HepG2 (cell line): ENCODE data around the gene PSMB1. TPM values are rescaled to one million over a fixed set of nuclear protein-coding genes. Genes with fewer than 3 reads are reported as not detected.

Source experiments
- ATF7 ChIP-seq, 2 experiments: fragments of 450-650 bp in 1 of 2; sonication (generic) in 1 of 2; formaldehyde crosslinking in 1 of 2; IDR thresholded peaks; 2 replicates each; pipeline versions ENCODE4 v1.4.0 to v1.6.1; 2016 to 2020; ENCODE audit warnings: antibody characterized with exemption in 1 of 2, mild to moderate bottlenecking in 1 of 2, missing genetic modification reagents in 1 of 2
- CCDC6 ChIP-seq: sonication (generic); formaldehyde crosslinking; IDR thresholded peaks from 2 replicates; pipeline ENCODE4 v1.8.1; 2022; ENCODE audit warnings: mild to moderate bottlenecking, missing genetic modification reagents, moderate library complexity
- HMGXB3 ChIP-seq: sonication (generic); formaldehyde crosslinking; IDR thresholded peaks from 2 replicates; pipeline ENCODE4 v1.4.0; 2020; ENCODE audit warnings: missing genetic modification reagents, borderline replicate concordance
- HMGXB4 ChIP-seq, 2 experiments: sonication (generic) in 1 of 2; formaldehyde crosslinking in 1 of 2; IDR thresholded peaks; 2 replicates each; pipeline versions ENCODE4 v1.4.0 to v1.6.1; 2018 to 2020; ENCODE audit warnings: missing genetic modification reagents in 2 of 2, borderline replicate concordance in 1 of 2, low read depth in 1 of 2, mild to moderate bottlenecking in 1 of 2, missing biosample characterization in 1 of 2
- KLF11 ChIP-seq: IDR thresholded peaks from 2 replicates; pipeline ENCODE4 v1.6.1; 2016; ENCODE audit warnings: missing compliant biosample characterization
- PHB2 ChIP-seq: fragments of 450-650 bp; IDR thresholded peaks from 2 replicates; pipeline ENCODE4 v1.6.1; 2018; ENCODE audit not compliant: partially characterized antibody
- SOX13 ChIP-seq, 3 experiments: fragments of 450-650 bp in 1 of 3; sonication (generic) in 1 of 3; formaldehyde crosslinking in 1 of 3; IDR thresholded peaks in 2 of 3; conservative IDR thresholded peaks in 1 of 3; 2 replicates each; pipeline versions ENCODE4 v1.5.0 to v1.6.1; 2016 to 2020; ENCODE audit warnings: antibody characterized with exemption in 1 of 3, mild to moderate bottlenecking in 1 of 3, missing compliant biosample characterization in 1 of 3, missing genetic modification reagents in 1 of 3, moderate library complexity in 1 of 3
- SUZ12 ChIP-seq: fragments of 150-350 bp; IDR thresholded peaks from 2 replicates; pipeline ENCODE4 v1.6.1; 2014; ENCODE audit warnings: low read depth, low read length
- ZBED4 ChIP-seq: sonication (generic); formaldehyde crosslinking; IDR thresholded peaks from 2 replicates; pipeline ENCODE4 v1.4.0; 2020; ENCODE audit warnings: missing genetic modification reagents, borderline replicate concordance
- ZFYVE20 ChIP-seq: sonication (generic); formaldehyde crosslinking; IDR thresholded peaks from 2 replicates; pipeline ENCODE4 v1.8.0; 2023; ENCODE audit warnings: low read depth, mild to moderate bottlenecking, moderate library complexity, missing genetic modification reagents, borderline replicate concordance
- ZNF337 ChIP-seq: sonication (generic); formaldehyde crosslinking; IDR thresholded peaks from 2 replicates; pipeline ENCODE4 v1.5.1; 2020; ENCODE audit warnings: missing genetic modification reagents, low read depth, mild to moderate bottlenecking, borderline replicate concordance
- ZNF670 ChIP-seq: sonication (generic); formaldehyde crosslinking; IDR thresholded peaks from 2 replicates; pipeline ENCODE4 v1.8.0; 2022; ENCODE audit warnings: mild to moderate bottlenecking, missing genetic modification reagents, borderline replicate concordance
- ZNF691 ChIP-seq: sonication (generic); formaldehyde crosslinking; IDR thresholded peaks from 2 replicates; pipeline ENCODE4 v1.4.0; 2020; ENCODE audit warnings: missing genetic modification reagents, low read depth, mild to moderate bottlenecking, borderline replicate concordance
- ZNF740 ChIP-seq: sonication (generic); formaldehyde crosslinking; IDR thresholded peaks from 2 replicates; pipeline ENCODE4 v1.4.0; 2020; ENCODE audit warnings: missing genetic modification reagents
- polyA plus RNA-seq, 8 experiments: library from polyadenylated mRNA; depleted of rRNA in 3 of 8; stranded (reverse) in 7 of 8; unstranded in 1 of 8; fragments of >200 nt; fragmentation: Illumina TruSeq in 4 of 8; extraction: Trizol in 4 of 8; gene quantifications; 2 replicates each; pipeline versions ENCODE4 v1.2.1 to v1.2.3, GENCODE V29; 2011 to 2016; ENCODE audit warnings: low read depth in 4 of 8, missing spikeins in 1 of 8, mixed read lengths in 1 of 8; ENCODE audit not compliant: insufficient read depth in 1 of 8
- total RNA-seq, 5 experiments: library from RNA; depleted of rRNA; stranded (reverse); fragments of >200 nt; fragmentation: Illumina TruSeq; extraction: Trizol; gene quantifications; 2 replicates each; pipeline ENCODE4 v1.2.3, GENCODE V29; 2016; ENCODE audit warnings: low read depth in 1 of 5

Gene PSMB1
- total and polyA plus RNA-seq, 2 of the 13 experiments (the other 11 are each of a cell fraction or from before 2014, with no cell fraction given): 528 to 592 TPM

DNA sequence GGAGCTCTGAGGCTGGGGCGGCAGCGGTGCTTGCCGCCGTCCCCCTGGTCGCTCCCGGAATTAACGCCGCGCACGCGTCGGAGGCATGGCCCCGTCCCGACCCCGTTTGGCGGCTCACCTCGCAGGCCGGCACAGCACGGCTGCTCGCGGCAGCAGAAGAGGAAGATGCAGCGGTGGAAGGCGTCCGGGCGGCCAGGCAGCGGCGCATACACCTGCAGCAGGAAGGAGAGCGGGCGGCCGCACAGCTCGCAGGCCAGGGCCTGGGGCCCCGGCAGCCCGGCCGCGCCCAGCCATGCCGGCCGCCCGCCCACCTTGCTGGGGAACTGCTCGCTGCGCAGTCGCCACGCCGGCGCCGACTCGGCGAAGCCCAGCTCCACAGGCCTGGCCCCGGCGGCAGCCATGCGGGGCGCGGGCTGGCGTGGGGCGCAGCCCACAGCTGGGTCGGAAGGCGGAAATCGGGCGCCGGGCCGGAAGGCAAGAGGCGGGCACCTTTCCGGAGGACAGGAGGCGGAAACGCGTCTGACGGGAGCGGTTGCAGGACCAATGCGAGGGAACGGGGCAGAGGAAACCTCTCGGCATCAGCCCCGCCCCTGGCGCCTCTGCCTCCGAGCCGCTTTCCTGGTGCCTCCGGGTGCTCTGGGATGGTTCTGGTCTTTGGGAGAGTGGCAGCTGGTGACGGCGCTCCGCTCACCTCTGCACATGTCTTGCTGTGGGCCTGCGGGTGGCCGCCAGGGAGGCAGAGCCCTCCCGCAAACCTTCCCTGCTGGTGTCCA lies 31.3 kb upstream of the PSMB1 start, which contains the start of gene PDCD2 (continued):
- TF ChIP-seq ATF7 (IDR thresholded peaks at IDR 0.05) (no peak), ATF7 (CRISPR knock-in tag; IDR thresholded peaks at IDR 0.05) (no peak), PHB2 (no peak), SUZ12 (no peak), KLF11 (CRISPR knock-in tag) (no peak; the same call in 1 of the 2 replicates), ZBED4 (CRISPR knock-in tag) (peak; percentile 96), ZNF670 (CRISPR knock-in tag) (0 out of 2 replicates have a peak, but pooled peaks have one; percentile 11), CCDC6 (CRISPR knock-in tag) (peak; percentile 83; the same call in 1 of the 2 replicates), ZNF740 (CRISPR knock-in tag) (peak; percentile 70; the same call in 1 of the 2 replicates), ZNF337 (CRISPR knock-in tag) (no peak), ZFYVE20 (CRISPR knock-in tag) (no peak; the same call in 1 of the 2 replicates), SOX13 (IDR thresholded peaks at IDR 0.05) (no peak), SOX13 (CRISPR knock-in tag; conservative IDR thresholded peaks at IDR 0.05 in 1 of 2, IDR thresholded peaks at IDR 0.05 in 1 of 2) (peak; percentile 31 to 81; a peak in 2 of 4 replicates), HMGXB3 (CRISPR knock-in tag) (no peak; the same call in none of the 2 replicates), HMGXB4 (CRISPR knock-in tag; IDR thresholded peaks at IDR 0.05; ENCODE audit: borderline replicate concordance in 1 of 2, low read depth in 1 of 2) (peak; percentile 59 to 87; a peak in 3 of 4 replicates), ZNF691 (CRISPR knock-in tag) (no peak)
